Measurements from ENCODE around the gene ELSPBP1. TPM values are rescaled to one million over a fixed set of nuclear protein-coding genes. Genes with fewer than 3 reads are reported as not detected.

ELSPBP1 gene
- total and polyA plus RNA-seq, 2 experiments from 2014 or later = not detected

GRCh38 chr19:48010932-48011758 lies 16.7 kb downstream of the ELSPBP1 start:
- no peaks in the 10 kb centered on the region for H3K79me2 ChIP-seq (replicated peaks; ENCODE audit: insufficient read depth)
- no peaks in the 10 kb centered on the region for H3F3A ChIP-seq (replicated peaks; ENCODE audit: low read depth)
- DNase-seq (ENCODE audit: low spot score) = no peak
- no peaks in the 10 kb centered on the region for H3K36me3 Mint-ChIP-seq (ENCODE audit: low read depth)
- H3K36me3 ChIP-seq (ENCODE audit: insufficient read depth) = no peaks in the 10 kb centered on the region
- no peak overlapping the region for H2AFZ ChIP-seq
- H3K27me3 Mint-ChIP-seq (ENCODE audit: insufficient read depth, low read depth, poor library complexity) = peaks cover 5% of the 10 kb centered on the region
- H3K9me2 ChIP-seq (ENCODE audit: insufficient read depth) = peaks cover 15% of the 10 kb centered on the region; the same call in 1 of the 2 replicates
- peaks cover 8% of the 10 kb centered on the region; the same call in 2 of the 3 replicates for H3K9me3 Mint-ChIP-seq
- H4K20me1 ChIP-seq (replicated peaks; ENCODE audit: insufficient read depth) = no peaks in the 10 kb centered on the region
- H3K4me1 Mint-ChIP-seq = peaks cover 6% of the 10 kb centered on the region; the same call in 1 of the 3 replicates
- no peak overlapping the region for H3K27ac Mint-ChIP-seq
- no peak overlapping the region for H3K4me2 ChIP-seq
- no peaks in the 10 kb centered on the region for H3K4me1 ChIP-seq (ENCODE audit: insufficient read depth)
- no peak for TF ChIP-seq STAT1 (IDR thresholded peaks at IDR 0.05; ENCODE audit: unreplicated experiment)
- TF ChIP-seq CREB1 (CRISPR knock-in tag; IDR thresholded peaks at IDR 0.05; ENCODE audit: low read depth) = 0 out of 2 replicates have a peak, but pooled peaks have one; percentile 2
- H3K4me3 Mint-ChIP-seq = no peak overlapping the region
- ATAC-seq = no peak
- no peak overlapping the region for H3K27ac ChIP-seq (ENCODE audit: low read depth)
- H3K4me3 ChIP-seq = no peak overlapping the region
- H3K27me3 ChIP-seq (ENCODE audit: insufficient read depth) = no peaks in the 10 kb centered on the region

GRCh38 chr19:48020686-48021085 lies 26.3 kb downstream of the ELSPBP1 start:
- no peaks in the 10 kb centered on the region for H3K36me3 Mint-ChIP-seq (ENCODE audit: low read depth)
- Histone ChIP-seq H3K27ac (ENCODE audit: low read depth) (no peak overlapping the region), H2AFZ (no peak overlapping the region), H3K27me3 (ENCODE audit: insufficient read depth) (no peaks in the 10 kb centered on the region), H3K4me1 (ENCODE audit: insufficient read depth) (no peaks in the 10 kb centered on the region), H3K79me2 (replicated peaks; ENCODE audit: insufficient read depth) (no peaks in the 10 kb centered on the region), H3K4me2 (no peak overlapping the region), H3K4me3 (no peak overlapping the region), H3F3A (replicated peaks; ENCODE audit: low read depth) (no peaks in the 10 kb centered on the region), H4K20me1 (replicated peaks; ENCODE audit: insufficient read depth) (no peaks in the 10 kb centered on the region), H3K9me2 (ENCODE audit: insufficient read depth) (no peaks in the 10 kb centered on the region), H3K36me3 (ENCODE audit: insufficient read depth) (no peaks in the 10 kb centered on the region)
- H3K9me3 Mint-ChIP-seq = peaks cover 2% of the 10 kb centered on the region; the same call in 2 of the 3 replicates
- no peak overlapping the region for H3K27ac Mint-ChIP-seq
- peaks cover 8% of the 10 kb centered on the region for H3K4me1 Mint-ChIP-seq
- ATAC-seq (no peak), DNase-seq (ENCODE audit: low spot score) (no peak)
- H3K27me3 Mint-ChIP-seq (ENCODE audit: insufficient read depth, low read depth, poor library complexity) = peaks cover 7% of the 10 kb centered on the region
- no peak overlapping the region for H3K4me3 Mint-ChIP-seq
- TF ChIP-seq, protein P1, sequence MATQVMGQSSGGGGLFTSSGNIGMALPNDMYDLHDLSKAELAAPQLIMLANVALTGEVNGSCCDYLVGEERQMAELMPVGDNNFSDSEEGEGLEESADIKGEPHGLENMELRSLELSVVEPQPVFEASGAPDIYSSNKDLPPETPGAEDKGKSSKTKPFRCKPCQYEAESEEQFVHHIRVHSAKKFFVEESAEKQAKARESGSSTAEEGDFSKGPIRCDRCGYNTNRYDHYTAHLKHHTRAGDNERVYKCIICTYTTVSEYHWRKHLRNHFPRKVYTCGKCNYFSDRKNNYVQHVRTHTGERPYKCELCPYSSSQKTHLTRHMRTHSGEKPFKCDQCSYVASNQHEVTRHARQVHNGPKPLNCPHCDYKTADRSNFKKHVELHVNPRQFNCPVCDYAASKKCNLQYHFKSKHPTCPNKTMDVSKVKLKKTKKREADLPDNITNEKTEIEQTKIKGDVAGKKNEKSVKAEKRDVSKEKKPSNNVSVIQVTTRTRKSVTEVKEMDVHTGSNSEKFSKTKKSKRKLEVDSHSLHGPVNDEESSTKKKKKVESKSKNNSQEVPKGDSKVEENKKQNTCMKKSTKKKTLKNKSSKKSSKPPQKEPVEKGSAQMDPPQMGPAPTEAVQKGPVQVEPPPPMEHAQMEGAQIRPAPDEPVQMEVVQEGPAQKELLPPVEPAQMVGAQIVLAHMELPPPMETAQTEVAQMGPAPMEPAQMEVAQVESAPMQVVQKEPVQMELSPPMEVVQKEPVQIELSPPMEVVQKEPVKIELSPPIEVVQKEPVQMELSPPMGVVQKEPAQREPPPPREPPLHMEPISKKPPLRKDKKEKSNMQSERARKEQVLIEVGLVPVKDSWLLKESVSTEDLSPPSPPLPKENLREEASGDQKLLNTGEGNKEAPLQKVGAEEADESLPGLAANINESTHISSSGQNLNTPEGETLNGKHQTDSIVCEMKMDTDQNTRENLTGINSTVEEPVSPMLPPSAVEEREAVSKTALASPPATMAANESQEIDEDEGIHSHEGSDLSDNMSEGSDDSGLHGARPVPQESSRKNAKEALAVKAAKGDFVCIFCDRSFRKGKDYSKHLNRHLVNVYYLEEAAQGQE (IDR thresholded peaks at IDR 0.05; ENCODE audit: unreplicated experiment) = no peak
- TF ChIP-seq JUNB (IDR thresholded peaks at IDR 0.05; ENCODE audit: unreplicated experiment) = no peak
- no peak for TF ChIP-seq ZNF114 (CRISPR knock-in tag; IDR thresholded peaks at IDR 0.05)
- no peak for TF ChIP-seq STAT1 (IDR thresholded peaks at IDR 0.05; ENCODE audit: unreplicated experiment)
- TF ChIP-seq POLR2AphosphoS5 (IDR thresholded peaks at IDR 0.05; ENCODE audit: low read depth) = no peak
- TF ChIP-seq, protein P2, sequence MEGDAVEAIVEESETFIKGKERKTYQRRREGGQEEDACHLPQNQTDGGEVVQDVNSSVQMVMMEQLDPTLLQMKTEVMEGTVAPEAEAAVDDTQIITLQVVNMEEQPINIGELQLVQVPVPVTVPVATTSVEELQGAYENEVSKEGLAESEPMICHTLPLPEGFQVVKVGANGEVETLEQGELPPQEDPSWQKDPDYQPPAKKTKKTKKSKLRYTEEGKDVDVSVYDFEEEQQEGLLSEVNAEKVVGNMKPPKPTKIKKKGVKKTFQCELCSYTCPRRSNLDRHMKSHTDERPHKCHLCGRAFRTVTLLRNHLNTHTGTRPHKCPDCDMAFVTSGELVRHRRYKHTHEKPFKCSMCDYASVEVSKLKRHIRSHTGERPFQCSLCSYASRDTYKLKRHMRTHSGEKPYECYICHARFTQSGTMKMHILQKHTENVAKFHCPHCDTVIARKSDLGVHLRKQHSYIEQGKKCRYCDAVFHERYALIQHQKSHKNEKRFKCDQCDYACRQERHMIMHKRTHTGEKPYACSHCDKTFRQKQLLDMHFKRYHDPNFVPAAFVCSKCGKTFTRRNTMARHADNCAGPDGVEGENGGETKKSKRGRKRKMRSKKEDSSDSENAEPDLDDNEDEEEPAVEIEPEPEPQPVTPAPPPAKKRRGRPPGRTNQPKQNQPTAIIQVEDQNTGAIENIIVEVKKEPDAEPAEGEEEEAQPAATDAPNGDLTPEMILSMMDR (conservative IDR thresholded peaks at IDR 0.05; ENCODE audit: low read depth in 2 of 2) = no peak
- TF ChIP-seq EZH2 (IDR thresholded peaks at IDR 0.05; ENCODE audit: low read depth, unreplicated experiment) = no peak
- TF ChIP-seq, protein P3, sequence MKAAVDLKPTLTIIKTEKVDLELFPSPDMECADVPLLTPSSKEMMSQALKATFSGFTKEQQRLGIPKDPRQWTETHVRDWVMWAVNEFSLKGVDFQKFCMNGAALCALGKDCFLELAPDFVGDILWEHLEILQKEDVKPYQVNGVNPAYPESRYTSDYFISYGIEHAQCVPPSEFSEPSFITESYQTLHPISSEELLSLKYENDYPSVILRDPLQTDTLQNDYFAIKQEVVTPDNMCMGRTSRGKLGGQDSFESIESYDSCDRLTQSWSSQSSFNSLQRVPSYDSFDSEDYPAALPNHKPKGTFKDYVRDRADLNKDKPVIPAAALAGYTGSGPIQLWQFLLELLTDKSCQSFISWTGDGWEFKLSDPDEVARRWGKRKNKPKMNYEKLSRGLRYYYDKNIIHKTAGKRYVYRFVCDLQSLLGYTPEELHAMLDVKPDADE (IDR thresholded peaks at IDR 0.05) = no peak
- no peak for TF ChIP-seq CREB1 (CRISPR knock-in tag; IDR thresholded peaks at IDR 0.05; ENCODE audit: low read depth)
- TF ChIP-seq NANOG (IDR thresholded peaks at IDR 0.05; ENCODE audit: borderline replicate concordance) = no peak
- TF ChIP-seq EZH2phosphoT487 (IDR thresholded peaks at IDR 0.05; ENCODE audit: unreplicated experiment) = no peak
- TF ChIP-seq ZNF331 (CRISPR knock-in tag; IDR thresholded peaks at IDR 0.05; ENCODE audit: low read depth) = no peak
